ENCODE measurements around the gene PLCB2. TPM values are rescaled to one million over a fixed set of nuclear protein-coding genes. Genes with fewer than 3 reads are reported as not detected.

The PLCB2 gene
- total and polyA plus RNA-seq, 5 experiments from 2014 or later = 14.5 to 166 (median 23.0) TPM

DNA sequence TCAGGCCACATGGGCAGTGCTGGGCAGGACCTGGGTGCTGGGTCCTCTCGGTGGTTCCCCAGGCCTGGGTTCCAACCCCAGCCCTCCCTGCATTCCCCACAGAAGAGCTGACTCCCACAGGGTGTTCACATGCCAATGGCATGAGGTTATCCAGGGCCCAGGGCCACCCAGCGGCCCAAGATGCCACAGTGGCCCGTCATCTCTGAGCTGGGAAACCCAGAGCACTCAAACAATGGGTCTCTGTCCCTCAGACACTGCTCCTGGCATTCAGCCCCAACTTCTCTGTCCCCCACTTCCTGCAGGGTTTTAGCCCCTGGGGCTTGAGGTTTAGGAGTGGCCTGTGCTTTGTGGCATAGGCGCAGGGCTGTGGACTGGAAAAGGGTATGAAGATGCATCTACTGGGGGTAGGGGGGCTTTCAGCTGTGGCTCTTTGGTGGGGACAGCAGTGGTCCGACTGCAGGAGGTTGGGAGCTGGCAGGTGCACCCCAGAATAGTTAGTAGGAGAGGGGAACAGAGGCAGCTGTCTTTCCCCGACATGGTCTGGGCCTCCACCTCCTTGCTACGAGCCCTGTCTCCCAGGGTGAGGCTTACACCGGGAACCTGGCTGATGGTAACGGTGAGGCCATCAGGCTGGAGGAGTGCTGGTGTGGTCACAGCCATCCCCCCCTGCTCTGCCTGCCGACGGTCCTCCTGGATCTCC, 31.3 kb upstream of the PLCB2 start:
- no peaks in the 10 kb centered on the region for H3K36me3 Mint-ChIP-seq
- POLR2A ChIA-PET = interaction anchor here (0.6 to 5.1 kb wide), 4 partner anchors 16 to 141 kb away, joined by 3 to 48 read pairs (median 8); partner anchors contain the start of genes INAFM2 and PLCB2
- no peak overlapping the region for H3K4me3 Mint-ChIP-seq

DNA sequence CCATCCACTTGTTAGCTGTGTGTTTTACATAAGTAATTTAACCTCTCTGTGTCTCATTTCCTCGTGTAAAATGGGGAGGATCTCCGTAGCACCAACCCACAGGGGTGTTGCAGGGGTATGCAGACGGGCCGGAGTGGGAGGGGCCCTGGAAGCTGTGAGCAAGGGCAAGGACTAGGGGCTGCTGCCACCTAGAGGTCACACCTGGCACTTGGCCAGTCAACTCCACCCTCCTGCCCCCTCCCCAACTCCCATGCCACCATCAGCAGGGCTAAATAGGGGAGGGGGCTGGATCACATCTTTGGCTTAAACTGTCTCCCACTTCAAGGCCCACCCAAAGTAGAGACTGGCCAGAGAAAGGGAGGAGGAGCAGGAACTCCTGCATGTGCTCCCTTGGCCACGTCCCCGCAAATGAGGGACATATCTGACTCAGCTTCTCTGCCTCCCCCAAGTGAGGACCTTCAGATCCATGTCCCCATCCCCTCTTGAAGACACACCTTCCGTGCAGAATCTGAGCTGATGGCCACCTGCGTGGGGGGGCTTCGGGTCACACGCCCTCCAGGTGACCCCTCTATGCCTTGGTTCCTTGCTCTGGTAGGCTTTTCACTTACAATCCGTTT, 30.4 kb upstream of the PLCB2 start:
- DNase-seq = peak; percentile 64 to 87 (median 73)
- Mint-ChIP-seq H3K27ac (peak overlapping the region in 3 of 10 donors; percentile 2 to 87 (median 45)), H3K9me3 (no peaks in the 10 kb centered on the region), H3K27me3 (peaks cover 0 to 5% (median 1%) of the 10 kb centered on the region in 5 donors), H3K36me3 (no peaks in the 10 kb centered on the region), H3K4me1 (peaks cover 15 to 27% (median 26%) of the 10 kb centered on the region in 4 donors), H3K4me3 (peak overlapping the region in 5 of 10 donors; percentile 6 to 57 (median 22))
- POLR2A ChIA-PET = interaction anchor here (0.5 to 5.1 kb wide), 9 partner anchors 13 to 60 kb away, joined by 3 to 48 read pairs (median 4); partner anchors contain the start of genes ANKRD63, INAFM2 and PLCB2
- ATAC-seq = peak; percentile 89 to 94

More for the DNA sequence above, 31.3 kb upstream of the PLCB2 start:
- H3K27ac Mint-ChIP-seq = no peak overlapping the region
- peaks cover 0 to 5% (median 1%) of the 10 kb centered on the region in 5 donors for H3K27me3 Mint-ChIP-seq
- no peak for DNase-seq
- H3K4me1 Mint-ChIP-seq = peaks cover 13 to 20% (median 18%) of the 10 kb centered on the region in 4 donors
- no peaks in the 10 kb centered on the region for H3K9me3 Mint-ChIP-seq
- no peak for ATAC-seq

DNA sequence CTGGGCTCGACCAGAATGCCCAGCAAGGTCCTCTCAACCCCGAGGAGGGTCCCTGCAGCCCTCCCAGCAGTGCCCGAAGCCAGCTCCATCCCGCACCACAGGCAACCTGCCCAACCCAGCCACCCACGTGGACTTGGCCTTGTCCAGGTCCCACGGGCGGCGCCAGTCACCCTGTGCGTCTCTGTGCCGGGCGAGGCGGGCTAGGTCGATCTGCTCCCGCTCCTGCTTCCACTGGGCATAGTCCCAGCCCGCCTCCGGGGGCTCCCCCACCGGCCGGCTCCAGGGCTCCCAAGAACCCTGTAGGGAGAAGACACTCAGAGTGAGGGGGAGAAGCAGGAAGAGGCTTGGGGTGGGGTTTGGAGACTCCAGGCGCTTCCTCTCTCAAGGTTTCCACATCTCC, 29.9 kb upstream of the PLCB2 start:
- H3K27ac Mint-ChIP-seq = no peak overlapping the region
- no peak for DNase-seq
- H3K9me3 Mint-ChIP-seq = no peaks in the 10 kb centered on the region
- H3K27me3 Mint-ChIP-seq = peaks cover 0 to 5% (median 1%) of the 10 kb centered on the region in 5 donors
- ATAC-seq = no peak
- H3K4me3 Mint-ChIP-seq = peak overlapping the region in 1 of 10 donors; percentile 50
- POLR2A ChIA-PET = interaction anchor here (0.5 to 5.1 kb wide), 9 partner anchors 13 to 60 kb away, joined by 3 to 48 read pairs (median 4); partner anchors contain the start of genes ANKRD63, INAFM2 and PLCB2
- peaks cover 15 to 33% (median 29%) of the 10 kb centered on the region in 4 donors for H3K4me1 Mint-ChIP-seq
- H3K36me3 Mint-ChIP-seq = no peaks in the 10 kb centered on the region

DNA sequence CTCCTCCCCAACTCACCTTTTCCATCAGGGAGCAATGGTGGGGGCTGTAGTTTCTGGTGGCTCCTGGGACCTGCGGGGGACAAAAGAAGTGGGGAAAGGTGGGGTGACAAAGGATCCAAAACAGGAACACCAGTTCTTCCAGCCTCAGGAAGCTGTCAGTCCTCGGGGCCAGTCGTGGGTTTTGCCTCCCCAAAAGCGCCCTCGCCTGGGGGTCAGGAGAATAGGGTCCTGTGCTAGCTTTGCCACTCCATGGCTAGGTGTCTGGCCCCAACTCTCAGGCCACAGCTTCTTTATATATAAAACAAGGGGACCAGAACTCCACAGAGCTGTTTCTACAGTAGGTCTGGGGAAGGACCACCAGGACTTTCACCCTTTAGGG, 29.0 kb upstream of the PLCB2 start:
- H3K4me3 Mint-ChIP-seq = no peak overlapping the region
- H3K27ac Mint-ChIP-seq = no peak overlapping the region
- peaks cover 0 to 5% (median 1%) of the 10 kb centered on the region in 5 donors for H3K27me3 Mint-ChIP-seq
- ATAC-seq (no peak), DNase-seq (no peak)
- H3K36me3 Mint-ChIP-seq = no peaks in the 10 kb centered on the region
- POLR2A ChIA-PET = interaction anchor here (2.3 to 5.1 kb wide), 3 partner anchors 12 to 30 kb away, joined by 6 to 48 read pairs (median 11); partner anchors contain the start of genes INAFM2 and PLCB2
- H3K4me1 Mint-ChIP-seq = peaks cover 15 to 36% (median 31%) of the 10 kb centered on the region in 4 donors
- H3K9me3 Mint-ChIP-seq = no peaks in the 10 kb centered on the region

DNA sequence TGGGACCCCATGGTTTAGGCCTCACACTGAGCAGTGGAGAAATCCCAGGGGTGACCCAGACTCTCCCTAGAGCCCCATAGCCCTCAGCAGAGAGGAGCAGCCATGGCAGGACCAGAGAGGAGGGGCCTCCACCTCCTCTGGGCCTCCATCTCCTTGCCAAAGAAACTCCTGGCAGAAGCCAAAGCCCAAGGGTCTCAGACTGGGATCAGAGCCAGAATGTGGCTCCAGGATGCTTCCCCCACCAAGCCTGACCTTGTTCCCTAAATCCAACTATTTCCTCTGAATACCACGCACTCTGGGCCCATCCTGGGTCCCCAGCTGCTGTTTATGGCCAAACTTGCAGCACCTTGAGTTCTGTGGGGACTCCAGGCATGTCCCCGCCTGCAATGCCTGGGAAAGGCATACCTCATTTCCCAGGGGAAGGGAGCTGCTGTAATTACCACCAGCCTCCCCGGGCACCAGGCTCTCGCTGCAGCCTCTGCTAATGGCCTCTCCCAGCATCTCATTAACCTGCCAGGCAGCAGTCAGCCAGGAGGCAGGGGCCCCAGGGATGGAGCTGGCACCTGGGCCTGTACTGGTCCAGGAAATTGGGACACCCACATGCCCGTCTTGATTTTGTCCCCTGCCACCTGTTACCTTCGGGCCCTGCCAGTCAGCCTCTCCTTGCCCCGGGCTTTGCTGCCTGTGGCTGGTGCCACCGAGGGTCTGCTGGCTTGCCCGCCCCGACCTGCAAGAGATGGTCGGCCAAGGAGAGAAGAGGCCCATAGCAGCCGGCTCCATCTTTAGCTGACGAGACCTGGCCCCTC, 28.4 kb upstream of the PLCB2 start:
- peaks cover 15 to 36% (median 31%) of the 10 kb centered on the region in 4 donors for H3K4me1 Mint-ChIP-seq
- ATAC-seq (no peak), DNase-seq (no peak)
- peak overlapping the region in 2 of 10 donors; percentile 15 to 34 for H3K27ac Mint-ChIP-seq
- peaks cover 0 to 5% (median 1%) of the 10 kb centered on the region in 5 donors for H3K27me3 Mint-ChIP-seq
- POLR2A ChIA-PET = interaction anchor here (2.3 to 5.1 kb wide), 3 partner anchors 11 to 29 kb away, joined by 6 to 48 read pairs (median 11); partner anchors contain the start of genes INAFM2 and PLCB2
- no peaks in the 10 kb centered on the region for H3K9me3 Mint-ChIP-seq
- no peaks in the 10 kb centered on the region for H3K36me3 Mint-ChIP-seq
- H3K4me3 Mint-ChIP-seq = no peak overlapping the region

DNA sequence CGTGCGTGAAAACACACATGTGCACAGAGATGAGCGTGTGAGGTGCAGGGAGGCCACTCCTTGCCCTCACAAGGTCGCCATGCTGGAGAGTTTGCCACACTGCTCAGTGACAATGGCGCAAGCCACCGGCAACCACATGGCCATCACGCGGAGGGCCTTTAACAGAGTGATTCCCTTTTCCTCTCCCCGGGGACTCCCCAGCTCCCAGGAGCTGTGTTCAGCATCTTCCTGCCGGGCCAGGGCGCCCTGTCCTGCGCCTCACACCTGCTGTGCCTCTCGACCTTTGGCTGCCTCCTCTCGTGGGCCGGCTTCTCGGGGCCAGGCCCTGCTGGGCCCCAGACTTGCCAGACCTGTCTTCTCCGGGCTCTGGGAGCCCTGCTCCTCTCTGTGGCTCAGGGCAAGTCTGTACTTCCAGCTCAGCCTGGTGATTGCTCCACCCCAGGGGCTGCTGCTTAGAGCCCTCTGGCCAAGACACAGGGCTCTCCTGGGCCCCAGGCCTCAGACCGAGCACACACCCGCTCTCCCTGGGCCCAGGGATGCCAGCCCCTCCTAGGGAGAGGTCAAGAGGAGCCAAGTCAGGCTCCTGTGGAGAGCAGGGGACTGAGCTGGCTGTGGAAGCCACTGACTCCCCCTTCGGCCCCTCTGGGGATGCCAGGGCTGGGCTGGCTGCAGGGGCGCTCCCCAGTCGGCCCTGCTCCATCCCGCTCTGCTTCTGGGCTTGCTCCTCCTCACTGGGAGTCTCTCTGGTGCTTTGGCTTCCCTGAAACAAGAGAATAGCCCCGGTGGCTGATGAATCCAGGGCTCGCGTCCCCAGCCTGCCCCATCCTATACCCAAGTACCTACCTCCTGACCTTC, 27.4 kb upstream of the PLCB2 start:
- POLR2A ChIA-PET = interaction anchor here (0.9 to 5.1 kb wide), 3 partner anchors 12 to 29 kb away, joined by 3 to 48 read pairs (median 4); partner anchors contain the start of genes INAFM2 and PLCB2
- Mint-ChIP-seq H3K36me3 (no peaks in the 10 kb centered on the region), H3K27me3 (peaks cover 0 to 5% (median 1%) of the 10 kb centered on the region in 5 donors), H3K27ac (peak overlapping the region in 3 of 10 donors; percentile 15 to 34 (median 25)), H3K9me3 (no peaks in the 10 kb centered on the region), H3K4me3 (peak overlapping the region in 3 of 10 donors; percentile 26 to 58 (median 29)), H3K4me1 (peaks cover 15 to 38% (median 31%) of the 10 kb centered on the region in 4 donors)
- ATAC-seq (no peak), DNase-seq (no peak)

DNA sequence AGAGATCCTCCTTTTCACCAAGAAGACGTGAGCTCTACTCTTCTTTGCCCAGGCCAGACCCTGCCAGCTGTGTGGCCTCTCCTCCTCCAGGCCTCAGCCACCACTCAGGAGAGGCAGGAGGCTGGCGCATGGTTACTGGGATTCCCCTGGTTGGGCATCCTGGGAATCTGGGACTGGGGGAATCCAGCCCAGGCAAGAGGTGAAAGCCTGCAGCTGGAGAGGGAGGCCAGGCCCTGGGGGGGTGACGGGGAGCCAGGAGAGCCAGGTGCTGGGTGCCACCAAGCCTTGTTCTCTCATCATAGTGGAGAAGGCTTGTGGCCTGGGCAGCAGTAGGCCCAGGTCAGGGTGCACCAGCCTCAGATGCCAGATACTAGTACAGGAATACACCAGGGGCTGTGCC, 26.8 kb upstream of the PLCB2 start:
- no peak for ATAC-seq
- Mint-ChIP-seq H3K27me3 (peaks cover 0 to 5% (median 1%) of the 10 kb centered on the region in 5 donors), H3K27ac (peak overlapping the region in 6 of 10 donors; percentile 54 to 89 (median 78)), H3K4me3 (peak overlapping the region in 6 of 10 donors; percentile 29 to 79 (median 52)), H3K4me1 (peaks cover 15 to 38% (median 31%) of the 10 kb centered on the region in 4 donors), H3K36me3 (no peaks in the 10 kb centered on the region), H3K9me3 (no peaks in the 10 kb centered on the region)
- POLR2A ChIA-PET = interaction anchor here (0.6 to 1.4 kb wide), 6 partner anchors 9 to 60 kb away, joined by 3 to 4 read pairs (median 3); partner anchors contain the start of genes INAFM2 and PLCB2
- DNase-seq = no peak

DNA sequence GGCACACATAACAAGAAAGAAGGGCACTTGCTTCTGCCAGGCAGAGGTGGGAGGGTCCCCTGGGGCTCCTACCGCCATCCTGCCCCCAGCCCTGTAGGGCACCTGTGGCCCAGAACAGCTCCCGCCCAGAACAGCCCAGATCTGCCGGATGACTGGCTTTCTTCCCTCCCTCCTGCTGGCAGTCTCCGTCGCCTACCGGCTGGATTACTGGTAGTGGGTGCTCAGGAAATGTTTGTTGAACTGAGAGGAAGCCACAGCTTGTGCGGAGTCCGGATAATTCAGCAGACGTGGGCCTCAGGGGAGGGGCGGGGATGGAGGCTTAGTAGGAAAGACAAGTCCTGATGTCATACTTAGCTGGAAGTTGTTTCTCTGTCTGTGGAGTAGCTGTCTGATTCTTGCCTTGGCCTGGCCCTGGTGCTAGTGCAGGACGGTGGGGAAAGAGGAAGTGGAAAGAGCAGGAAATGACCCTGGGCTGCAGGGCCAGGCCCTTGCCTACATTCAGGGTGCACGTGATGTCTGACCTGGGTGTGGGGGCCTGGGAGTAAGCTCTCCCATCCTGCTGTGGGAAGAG, 26.3 kb upstream of the PLCB2 start:
- POLR2A ChIA-PET = interaction anchor here (0.6 to 1.4 kb wide), 7 partner anchors 9 to 61 kb away, joined by 3 to 4 read pairs (median 3); partner anchors contain the start of genes INAFM2 and PLCB2
- no peaks in the 10 kb centered on the region for H3K9me3 Mint-ChIP-seq
- H3K27ac Mint-ChIP-seq = peak overlapping the region; percentile 54 to 89 (median 72)
- DNase-seq = peak in 2 of 10 donors; percentile 43 to 49
- ATAC-seq = peak; percentile 37 to 62
- H3K4me3 Mint-ChIP-seq = peak overlapping the region; percentile 1 to 79 (median 54)
- no peaks in the 10 kb centered on the region for H3K36me3 Mint-ChIP-seq
- peaks cover 15 to 39% (median 33%) of the 10 kb centered on the region in 4 donors for H3K4me1 Mint-ChIP-seq
- H3K27me3 Mint-ChIP-seq = peaks cover 0 to 5% (median 1%) of the 10 kb centered on the region in 5 donors

DNA sequence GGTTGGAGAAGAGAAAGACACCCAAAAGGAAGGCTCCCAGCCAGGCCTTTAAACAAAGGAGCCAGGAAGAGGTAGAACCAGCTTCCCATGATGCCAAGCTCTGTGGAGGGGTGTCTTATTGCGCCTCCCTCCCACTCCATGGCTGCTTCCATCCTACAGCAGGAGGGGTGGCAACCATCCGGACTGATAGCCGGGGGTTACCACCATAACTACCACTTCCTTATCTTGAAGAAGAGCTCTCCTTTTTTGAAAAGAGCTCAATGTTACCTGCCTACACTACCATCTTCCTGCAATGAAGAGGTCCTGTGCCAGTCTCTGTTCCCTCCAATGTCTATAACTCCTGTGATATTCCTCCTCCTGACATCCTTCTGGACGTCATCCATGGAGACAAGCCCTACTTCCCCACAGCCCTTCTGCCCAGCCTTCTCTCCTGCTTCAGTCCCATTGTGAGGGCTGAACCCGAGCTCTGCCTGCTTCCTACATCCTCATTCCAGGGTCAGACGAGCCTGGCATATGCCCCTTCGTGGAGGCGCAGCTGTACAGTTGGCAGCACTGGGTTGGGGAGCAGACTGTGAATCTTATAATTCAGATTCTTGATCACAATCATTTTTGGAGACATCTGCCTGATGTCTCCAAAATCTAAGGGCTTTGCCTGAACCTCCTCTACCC, 24.5 kb upstream of the PLCB2 start:
- Mint-ChIP-seq H3K4me3 (no peak overlapping the region), H3K4me1 (peaks cover 13 to 43% (median 32%) of the 10 kb centered on the region in 4 donors), H3K9me3 (no peaks in the 10 kb centered on the region), H3K27ac (peak overlapping the region in 2 of 10 donors; percentile 2 to 8), H3K36me3 (no peaks in the 10 kb centered on the region), H3K27me3 (peaks cover 0 to 2% (median 0%) of the 10 kb centered on the region in 5 donors)
- DNase-seq = no peak
- ATAC-seq = no peak
- POLR2A ChIA-PET = interaction anchor here (0.5 to 1.5 kb wide), 3 partner anchors 9 to 12 kb away, joined by 5 to 7 read pairs (median 6); partner anchors contain the start of gene INAFM2

DNA sequence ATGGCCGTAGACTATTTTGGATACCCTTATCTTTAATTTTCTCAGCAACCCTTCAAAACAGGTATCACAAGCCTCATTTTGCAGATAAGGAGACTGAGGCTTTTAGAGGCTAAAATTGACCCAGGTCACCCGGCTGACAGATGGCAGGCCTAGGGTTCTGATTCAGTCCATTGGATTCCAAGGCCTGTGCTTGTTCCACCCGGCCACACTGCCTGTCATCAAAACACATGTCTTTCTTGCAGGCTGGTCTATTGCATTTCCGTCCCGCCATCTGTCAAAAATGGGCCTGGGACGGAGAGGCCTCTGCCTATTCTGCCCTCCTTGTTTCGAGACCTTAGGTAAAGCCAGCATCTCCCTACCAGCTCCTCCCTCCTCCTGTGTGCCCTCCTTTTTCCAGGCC, 23.9 kb upstream of the PLCB2 start:
- Mint-ChIP-seq H3K4me3 (no peak overlapping the region), H3K36me3 (no peaks in the 10 kb centered on the region), H3K27me3 (no peaks in the 10 kb centered on the region), H3K9me3 (no peaks in the 10 kb centered on the region), H3K4me1 (peaks cover 13 to 48% (median 30%) of the 10 kb centered on the region in 4 donors), H3K27ac (peak overlapping the region in 1 of 10 donors; percentile 27)
- ATAC-seq = no peak
- POLR2A ChIA-PET = interaction anchor here (1.5 kb wide), 1 partner anchor 9 kb away, joined by 7 read pairs; the partner anchor contains the start of gene INAFM2
- no peak for DNase-seq

Measured in naive thymus-derived CD8-positive, alpha-beta T cell (primary cell).